GM19240 (cell line): ENCODE data around the gene GHR.

Experiments
- DNase-seq: peaks from one replicate; pipeline ENCODE4 v3.0.0; 2011; ENCODE audit warnings: low spot score; ENCODE audit not compliant: insufficient read length

GHR gene

DNA sequence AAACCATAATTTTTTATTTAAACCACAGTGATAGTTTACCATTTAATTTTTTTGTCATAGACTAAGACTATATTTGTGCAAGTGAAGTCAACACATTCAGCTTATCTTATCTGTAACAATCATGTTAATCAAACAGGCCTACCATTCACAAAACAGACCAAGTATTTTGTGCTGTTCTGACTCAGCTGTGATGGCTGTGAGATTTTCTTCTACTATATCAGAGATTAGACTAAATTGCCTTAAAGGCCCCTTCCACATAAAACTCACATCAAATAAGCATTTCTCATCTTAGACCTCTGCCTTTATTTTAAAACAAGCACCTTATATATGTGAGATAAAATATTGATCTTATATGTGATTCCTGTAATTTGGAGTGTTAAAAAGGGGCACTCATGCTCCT, 346.8 kb downstream of the GHR start:
- DNase-seq: no peak
